Measurements from ENCODE around the gene ZNF827. TPM values are rescaled to one million over a fixed set of nuclear protein-coding genes. Genes with fewer than 3 reads are reported as not detected.

ZNF827 gene
- total RNA-seq, 4 donors from 2014 or later = 2.6 to 17.9 (median 3.7) TPM

DNA sequence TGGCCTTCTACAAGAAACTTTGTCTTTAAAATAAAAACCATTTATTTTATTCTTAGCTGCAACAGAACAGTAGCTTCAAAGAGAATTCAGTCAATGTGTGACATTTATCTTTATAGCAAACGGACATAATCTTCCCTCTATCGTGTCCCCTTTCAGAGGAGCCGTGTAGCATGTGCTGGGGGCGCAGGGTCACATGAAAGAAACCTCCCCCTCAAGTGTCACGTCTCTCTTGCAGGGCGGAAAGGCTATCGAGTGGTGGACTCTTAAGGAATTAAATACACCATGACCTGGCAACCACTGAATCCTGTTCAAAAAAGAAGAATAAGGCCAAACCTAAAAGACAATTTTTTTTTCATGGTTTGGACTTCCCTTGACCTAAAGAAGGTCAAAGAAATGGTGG, 40.2 kb downstream of the ZNF827 start:
- no peak for TF ChIP-seq CTCF (IDR thresholded peaks at IDR 0.05)
- TF ChIP-seq POLR2A (IDR thresholded peaks at IDR 0.05) = no peak
- no peak overlapping the region for H3K4me3 ChIP-seq (ENCODE audit: low read depth, poor library complexity, severe bottlenecking)
- no peak for DNase-seq (ENCODE audit: low spot score in 2 of 2)
- intact Hi-C loops (cut with DNase I; ENCODE audit: low total_unique reads) = no loop called here
- 87 to 89% methylated on average over 7 of the region's 7 CpGs for WGBS, 2 donors

DNA sequence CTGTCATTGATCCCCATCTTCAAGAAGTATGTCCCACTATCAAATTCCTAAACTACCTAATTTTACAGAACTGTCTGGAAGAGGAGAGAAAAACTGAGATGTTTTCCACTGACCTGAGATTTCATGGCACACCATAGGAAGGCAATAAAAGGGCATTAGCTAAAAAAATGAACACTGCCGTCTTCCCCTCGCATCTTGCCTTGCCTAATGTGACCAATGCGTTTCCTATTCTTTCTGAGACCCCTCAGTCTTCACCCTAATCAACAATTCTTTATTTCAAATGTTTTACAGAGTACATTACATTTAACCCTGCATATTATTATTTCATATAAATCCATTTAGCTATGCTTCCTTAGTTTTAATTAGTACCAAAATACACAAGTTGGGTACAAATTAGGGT, 43.6 kb downstream of the ZNF827 start:
- 93 to 97% methylated on average over 3 of the region's 3 CpGs for WGBS, 2 donors
- DNase-seq (ENCODE audit: low spot score in 2 of 2) = no peak
- no peak for TF ChIP-seq CTCF (IDR thresholded peaks at IDR 0.05)
- TF ChIP-seq POLR2A (IDR thresholded peaks at IDR 0.05) = no peak
- intact Hi-C loops (cut with DNase I; ENCODE audit: low total_unique reads) = no loop called here
- no peak overlapping the region for H3K4me3 ChIP-seq (ENCODE audit: low read depth, poor library complexity, severe bottlenecking)

- no peak overlapping the region for H3K4me3 ChIP-seq (ENCODE audit: low read depth, poor library complexity, severe bottlenecking)
- intact Hi-C loops (cut with DNase I; ENCODE audit: low total_unique reads) = no loop called here
- TF ChIP-seq POLR2A (IDR thresholded peaks at IDR 0.05) (no peak), CTCF (IDR thresholded peaks at IDR 0.05) (no peak)
- WGBS, 2 donors = 90 to 95% methylated on average over 11 of the region's 11 CpGs
- DNase-seq (ENCODE audit: low spot score in 2 of 2) = no peak
These were observed 46.7 kb downstream of the ZNF827 start for GRCh38 chr4:145891958-145892357.

GRCh38 chr4:145890689-145891088, 47.9 kb downstream of the ZNF827 start:
- TF ChIP-seq CTCF (IDR thresholded peaks at IDR 0.05) = no peak
- intact Hi-C loops (cut with DNase I; ENCODE audit: low total_unique reads) = no loop called here
- H3K4me3 ChIP-seq (ENCODE audit: low read depth, poor library complexity, severe bottlenecking) = no peak overlapping the region
- WGBS, 2 donors = 88 to 91% methylated on average over 3 of the region's 3 CpGs
- no peak for DNase-seq (ENCODE audit: low spot score in 2 of 2)

DNA sequence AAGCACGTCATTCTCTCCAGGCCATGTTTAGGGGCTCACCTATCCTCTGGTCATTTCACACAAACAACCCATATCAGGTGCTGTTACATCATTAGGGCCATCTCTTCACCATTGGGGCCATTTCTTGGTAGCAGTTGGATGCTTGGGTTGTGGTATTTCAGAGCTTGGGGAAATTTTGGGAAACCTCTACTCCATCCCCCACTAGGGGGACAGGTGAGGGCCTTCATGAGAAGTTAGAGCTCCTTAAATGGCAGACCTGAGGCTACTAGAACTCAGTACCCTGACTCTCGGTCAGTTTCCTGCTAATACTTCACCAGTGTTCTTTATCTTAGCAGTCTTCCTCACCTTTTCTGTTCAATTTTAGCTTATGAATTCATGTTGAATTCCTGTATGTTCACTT, 50.2 kb downstream of the ZNF827 start:
- TF ChIP-seq POLR2A (IDR thresholded peaks at IDR 0.05) = no peak
- no peak for TF ChIP-seq CTCF (IDR thresholded peaks at IDR 0.05)
- 97 to 98% methylated on average over 2 of the region's 2 CpGs for WGBS, 2 donors
- intact Hi-C loops (cut with DNase I; ENCODE audit: low total_unique reads) = no loop called here
- DNase-seq (ENCODE audit: low spot score in 2 of 2) = no peak
- no peak overlapping the region for H3K4me3 ChIP-seq (ENCODE audit: low read depth, poor library complexity, severe bottlenecking)

- peak in 1 of 2 donors; percentile 84 for DNase-seq (ENCODE audit: low spot score in 2 of 2)
- intact Hi-C loops (cut with DNase I; ENCODE audit: low total_unique reads) = no loop called here
- WGBS, 2 donors = 37 to 47% methylated on average over 11 of the region's 11 CpGs
- no peak overlapping the region for H3K4me3 ChIP-seq (ENCODE audit: low read depth, poor library complexity, severe bottlenecking)
- no peak for TF ChIP-seq POLR2A (IDR thresholded peaks at IDR 0.05)
- TF ChIP-seq CTCF (IDR thresholded peaks at IDR 0.05) = no peak
These were observed 51.2 kb downstream of the ZNF827 start for GRCh38 chr4:145887241-145887991.

All from lower leg skin (tissue), 4 donors.